ENCODE measurements around the gene RANBP6.
A peak's percentile ranks its signal among the peaks of the same experiment; 100 is the strongest.
"Not testable (repeated sequence)": the region's sequence is repeated elsewhere in the genome, so short reads cannot be mapped to it uniquely, and the experiment has no call there.

RANBP6 gene

DNA sequence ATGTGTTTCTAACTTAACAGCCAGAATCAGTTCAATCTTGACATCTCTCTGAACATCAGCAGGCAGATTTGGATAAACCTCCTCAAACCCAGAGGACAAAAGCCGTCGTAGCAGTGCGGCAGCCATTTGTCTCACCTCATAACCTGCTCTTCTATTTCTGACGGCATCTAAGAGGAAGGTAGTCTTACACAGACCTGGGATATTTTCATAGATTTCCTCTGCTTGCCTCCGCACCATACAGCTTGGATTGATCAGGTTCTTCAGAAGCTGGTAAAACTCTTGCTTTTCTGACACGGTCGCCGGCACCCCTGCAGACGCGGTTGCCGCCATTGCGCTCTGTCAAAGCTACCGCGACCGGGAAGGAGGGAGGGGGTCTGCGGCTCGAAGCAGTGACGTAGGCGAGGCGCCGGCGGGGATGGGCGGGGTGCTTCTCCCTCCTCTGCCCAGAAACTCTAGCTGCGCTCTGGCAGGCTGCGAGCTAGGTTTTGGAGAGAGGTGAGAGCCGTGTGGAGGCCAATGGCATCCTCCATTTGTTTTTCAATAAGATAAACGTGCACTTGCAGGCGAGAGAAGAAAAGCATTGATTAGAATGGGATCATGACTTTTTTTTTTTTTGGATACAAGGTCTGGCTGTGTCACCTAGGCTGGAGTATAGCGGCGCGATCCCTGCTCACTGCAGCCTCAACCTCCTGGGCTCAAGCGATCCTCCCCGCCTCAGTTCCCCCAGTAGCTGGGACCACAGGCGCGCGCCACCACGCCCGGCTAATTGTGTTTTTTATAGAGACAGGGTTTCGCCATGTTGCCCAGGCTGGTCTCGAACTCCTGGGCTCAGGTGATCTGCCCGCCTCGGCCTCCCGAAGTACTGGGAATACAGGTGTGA, at the start of gene RANBP6:
TSS of gene RANBP6 (minus strand) at position 347 of the 880 bp plus-strand sequence. CDS start at position 330, 17 bp downstream.
- DNase-seq, result peak; percentile 92 to 94
- TF ChIP-seq POLR2A (IDR thresholded peaks at IDR 0.05; ENCODE audit: low read length) (peak; percentile 85), GATA1 (IDR thresholded peaks at IDR 0.05; ENCODE audit: low read depth, low read length) (no peak)

DNA sequence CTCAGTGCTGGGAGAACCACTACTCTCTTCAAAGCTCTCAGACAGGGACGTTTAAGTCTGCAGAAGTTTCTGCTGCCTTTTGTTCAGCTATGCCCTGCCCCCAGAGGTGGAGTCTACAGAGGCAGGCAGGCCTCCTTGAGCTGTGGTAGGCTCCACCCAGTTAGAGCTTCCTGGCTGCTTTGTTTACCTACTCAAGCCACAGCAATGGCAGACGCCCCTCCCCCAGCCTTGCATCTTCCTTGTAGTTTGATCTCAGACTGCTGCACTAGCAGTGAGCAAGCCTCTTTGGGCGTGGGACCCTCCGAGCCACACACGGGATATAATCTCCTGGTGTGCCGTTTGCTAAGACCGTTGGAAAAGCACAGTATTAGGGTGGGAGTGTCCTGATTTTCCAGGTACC, 47.7 kb upstream of the RANBP6 start:
- not testable (repeated sequence) for DNase-seq

DNA sequence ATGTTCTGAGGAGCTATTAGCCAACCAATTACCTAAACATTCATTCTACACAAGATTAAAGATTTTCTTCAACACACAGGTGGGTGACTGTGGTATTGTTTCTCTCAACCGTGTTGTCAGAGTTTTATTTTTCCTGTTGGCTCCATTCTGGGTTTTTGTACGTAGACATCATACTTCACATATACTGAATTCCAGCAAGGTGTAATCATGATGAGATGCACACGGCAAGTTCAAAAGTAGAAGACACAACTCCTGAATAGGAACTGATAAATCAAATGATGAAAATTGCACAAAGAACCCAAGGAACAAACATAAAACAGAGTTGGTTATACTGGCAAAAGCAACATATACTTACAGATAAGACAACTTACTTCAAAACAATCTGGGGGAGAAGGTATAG, 40.2 kb upstream of the RANBP6 start:
- no peak for TF ChIP-seq POLR2A (IDR thresholded peaks at IDR 0.05; ENCODE audit: low read length)
- TF ChIP-seq GATA1 (IDR thresholded peaks at IDR 0.05; ENCODE audit: low read depth, low read length), result no peak
- DNase-seq, result no peak

DNA sequence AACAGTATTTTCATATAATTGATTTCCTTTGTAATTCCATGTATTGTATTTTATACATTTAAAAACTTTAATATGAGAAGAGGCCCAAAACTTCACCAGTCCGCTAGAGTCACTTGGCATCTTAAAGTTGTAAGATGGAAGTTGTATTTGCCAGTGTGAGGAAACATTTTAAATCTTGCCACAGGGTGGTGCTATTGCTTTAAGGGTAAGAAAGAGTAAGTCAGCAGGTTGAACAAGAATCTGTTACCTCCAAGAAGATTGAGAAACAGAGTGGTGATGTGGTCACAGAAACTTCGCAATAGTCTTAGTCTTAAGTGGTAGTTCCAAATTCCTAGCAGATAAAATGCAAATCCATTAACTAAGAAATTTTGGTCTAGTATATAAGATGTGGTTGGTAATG, 39.8 kb upstream of the RANBP6 start:
- TF ChIP-seq GATA1 (IDR thresholded peaks at IDR 0.05; ENCODE audit: low read depth, low read length) (no peak), POLR2A (IDR thresholded peaks at IDR 0.05; ENCODE audit: low read length) (no peak)
- peak; percentile 80 to 85 for DNase-seq

DNA sequence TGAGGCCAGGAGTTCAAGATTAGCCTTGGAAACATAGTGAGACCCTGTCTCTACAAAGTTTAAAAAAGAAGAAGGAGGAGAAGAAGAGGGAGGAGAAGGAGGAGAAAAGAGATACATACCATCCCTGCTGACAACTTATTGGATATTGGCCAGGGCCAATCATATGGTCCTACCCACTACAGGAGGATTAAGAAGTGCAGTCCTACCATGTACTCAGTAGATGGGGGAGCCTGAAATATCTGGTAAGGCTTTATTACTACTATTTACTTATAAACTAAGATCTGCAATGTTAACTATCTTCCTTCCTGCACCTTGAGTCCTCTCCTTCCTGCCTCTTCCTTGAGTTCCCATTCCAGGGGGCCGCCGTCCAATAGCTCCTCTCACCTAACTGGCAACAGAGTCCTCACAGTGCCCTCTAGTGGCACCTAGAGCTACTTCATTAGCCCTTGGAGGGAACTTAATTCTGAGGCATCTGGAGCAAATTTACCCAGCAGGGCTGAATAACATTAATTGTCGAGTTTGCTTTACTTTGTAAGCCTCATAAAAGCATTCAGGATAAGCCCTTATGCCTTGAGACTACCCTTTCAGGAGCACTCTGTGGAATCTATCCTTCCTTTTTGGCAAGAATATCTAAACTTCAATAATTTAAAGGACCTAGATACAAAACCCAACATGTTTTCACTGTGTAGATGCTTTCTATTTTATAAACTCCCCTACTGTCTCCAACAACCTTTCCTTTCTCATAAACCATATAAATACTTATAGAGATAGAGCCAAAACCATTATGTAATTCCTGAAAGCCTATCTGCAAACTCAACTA, 39.1 kb upstream of the RANBP6 start:
- peak; percentile 53 to 73 for DNase-seq
- TF ChIP-seq POLR2A (IDR thresholded peaks at IDR 0.05; ENCODE audit: low read length), result no peak
- no peak for TF ChIP-seq GATA1 (IDR thresholded peaks at IDR 0.05; ENCODE audit: low read depth, low read length)

DNA sequence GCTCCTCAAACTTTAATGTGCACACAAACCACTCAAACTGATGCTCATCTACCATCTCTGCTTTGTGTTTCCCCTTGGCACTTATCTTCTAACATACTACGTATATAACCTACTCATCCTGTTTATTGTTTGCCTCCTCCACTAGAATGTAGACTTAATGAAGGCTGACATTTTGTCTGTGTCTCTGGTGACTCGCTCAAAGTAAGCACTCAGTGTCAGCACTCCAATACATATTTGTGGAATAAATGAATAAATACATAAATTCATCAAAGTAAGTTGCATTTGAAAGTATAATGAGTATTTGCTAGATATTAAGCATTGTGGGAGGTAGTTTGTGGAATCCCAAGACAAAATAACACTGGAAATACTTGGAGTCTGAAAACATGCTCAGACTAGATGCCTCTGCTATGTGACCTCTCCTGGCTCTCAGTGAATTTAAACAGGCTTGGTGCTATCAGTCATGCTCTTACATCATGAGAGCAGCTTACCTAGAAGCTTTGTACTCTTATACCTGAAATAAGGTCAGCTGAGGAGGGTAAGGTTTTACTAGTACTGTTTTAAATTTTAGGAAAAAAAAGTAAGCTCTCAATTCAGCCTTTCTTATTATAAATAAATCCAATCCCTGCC, 37.0 kb upstream of the RANBP6 start:
- TF ChIP-seq GATA1 (IDR thresholded peaks at IDR 0.05; ENCODE audit: low read depth, low read length), result no peak
- TF ChIP-seq POLR2A (IDR thresholded peaks at IDR 0.05; ENCODE audit: low read length), result no peak
- DNase-seq, result no peak

DNA sequence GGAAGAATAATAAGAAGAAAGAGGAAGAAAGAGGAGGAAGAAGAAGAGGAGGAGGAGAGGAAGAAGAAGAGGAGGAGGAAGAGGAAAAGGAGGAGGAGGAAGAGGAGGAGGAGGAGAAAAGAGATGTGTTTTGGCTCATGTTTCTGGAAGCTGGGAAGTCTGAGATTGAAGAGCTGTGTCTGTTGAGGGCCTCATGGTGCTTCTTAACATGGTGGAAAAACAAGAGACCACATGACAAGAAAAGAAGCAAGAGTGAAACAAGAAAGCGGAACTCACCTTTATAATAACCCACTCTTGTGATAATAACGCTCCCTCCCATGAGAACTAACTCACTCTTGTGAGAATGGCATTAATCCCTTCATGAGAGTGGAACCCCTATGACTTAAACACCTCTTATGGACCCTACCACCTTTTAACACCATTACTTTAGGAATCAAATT, 36.1 kb upstream of the RANBP6 start:
- TF ChIP-seq GATA1 (IDR thresholded peaks at IDR 0.05; ENCODE audit: low read depth, low read length) (no peak), POLR2A (IDR thresholded peaks at IDR 0.05; ENCODE audit: low read length) (no peak)
- DNase-seq, result no peak

DNA sequence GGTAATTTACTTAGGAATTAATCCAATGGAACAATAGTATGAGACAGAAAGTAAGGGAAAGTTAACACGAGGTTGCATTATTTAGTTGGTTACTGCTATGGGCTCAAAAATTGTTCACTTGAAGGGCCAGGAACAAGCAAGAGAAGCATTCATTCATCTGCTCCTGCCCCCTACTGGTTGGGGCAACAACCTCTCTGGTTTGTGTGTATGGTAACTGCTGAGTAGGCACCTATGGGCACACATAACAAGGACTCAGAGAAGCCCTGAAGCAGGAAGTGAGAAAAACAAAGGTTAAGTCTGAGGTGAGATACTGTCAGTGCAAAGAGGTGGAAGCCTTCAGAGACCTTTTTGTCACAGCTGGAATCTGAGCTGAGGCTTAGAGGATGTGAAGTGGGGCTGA, 34.4 kb upstream of the RANBP6 start:
- TF ChIP-seq GATA1 (IDR thresholded peaks at IDR 0.05; ENCODE audit: low read depth, low read length) (no peak), POLR2A (IDR thresholded peaks at IDR 0.05; ENCODE audit: low read length) (no peak)
- peak; percentile 63 to 71 for DNase-seq

DNA sequence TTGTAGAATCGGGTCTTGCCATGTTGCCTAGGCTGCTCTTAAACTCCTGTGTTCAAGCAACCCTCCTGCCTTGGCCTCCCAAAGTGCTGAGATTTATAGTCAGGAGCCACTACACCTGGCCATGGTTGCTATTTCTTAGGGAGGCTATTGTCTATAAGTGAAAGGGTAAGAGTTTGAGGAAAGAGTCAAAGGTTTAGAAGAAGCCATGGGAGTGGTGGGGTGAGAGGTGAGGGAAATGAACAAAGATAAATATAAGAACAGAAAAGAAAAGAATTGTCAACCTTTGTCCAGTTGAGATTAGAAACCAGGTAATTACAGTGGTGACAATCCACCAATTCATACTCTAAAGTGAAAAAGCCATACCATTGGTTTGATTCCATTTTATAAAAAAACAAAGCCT, 32.6 kb upstream of the RANBP6 start:
- no peak for DNase-seq
- TF ChIP-seq GATA1 (IDR thresholded peaks at IDR 0.05; ENCODE audit: low read depth, low read length) (no peak), POLR2A (IDR thresholded peaks at IDR 0.05; ENCODE audit: low read length) (no peak)

DNA sequence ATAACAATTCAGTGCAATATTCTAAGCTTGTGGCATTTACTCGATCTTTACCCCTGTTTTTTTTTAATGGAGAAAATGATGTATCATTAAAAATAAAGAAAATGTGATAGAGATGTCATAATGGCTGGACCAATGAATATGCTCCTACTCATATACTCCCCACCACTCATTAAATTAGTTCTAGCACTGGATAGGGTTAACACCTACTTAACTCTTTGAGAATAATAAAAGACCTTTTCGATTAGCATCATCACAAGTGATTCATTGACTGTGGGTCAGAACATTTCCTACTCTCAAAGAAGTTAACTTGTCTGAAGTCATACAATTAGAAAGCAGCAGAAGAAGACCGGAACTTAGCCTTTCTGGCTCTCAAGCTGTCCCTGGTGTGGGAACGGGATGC, 31.6 kb upstream of the RANBP6 start:
- no peak for TF ChIP-seq POLR2A (IDR thresholded peaks at IDR 0.05; ENCODE audit: low read length)
- TF ChIP-seq GATA1 (IDR thresholded peaks at IDR 0.05; ENCODE audit: low read depth, low read length), result no peak
- DNase-seq, result no peak

DNA sequence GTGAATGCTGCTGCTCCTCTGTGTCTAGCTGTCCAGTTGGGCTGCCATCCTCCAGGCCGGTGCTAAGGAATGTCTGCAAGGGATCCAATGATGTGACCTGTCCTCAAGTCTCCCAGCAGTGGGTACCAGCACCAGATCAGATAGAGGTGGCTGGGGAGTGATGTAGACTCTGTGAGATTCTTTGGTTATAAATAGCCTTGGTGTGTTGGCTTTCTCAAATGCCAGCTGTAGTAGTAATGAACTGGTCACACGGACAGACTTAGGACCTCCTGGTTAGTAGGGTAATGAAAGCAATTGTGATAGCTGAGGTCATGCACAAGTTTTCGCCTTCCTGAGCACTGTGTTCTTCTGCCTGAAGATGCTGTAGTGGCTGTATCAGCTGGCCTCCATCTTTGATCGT, 29.9 kb upstream of the RANBP6 start:
- DNase-seq, result no peak
- TF ChIP-seq GATA1 (IDR thresholded peaks at IDR 0.05; ENCODE audit: low read depth, low read length) (no peak), POLR2A (IDR thresholded peaks at IDR 0.05; ENCODE audit: low read length) (no peak)

DNA sequence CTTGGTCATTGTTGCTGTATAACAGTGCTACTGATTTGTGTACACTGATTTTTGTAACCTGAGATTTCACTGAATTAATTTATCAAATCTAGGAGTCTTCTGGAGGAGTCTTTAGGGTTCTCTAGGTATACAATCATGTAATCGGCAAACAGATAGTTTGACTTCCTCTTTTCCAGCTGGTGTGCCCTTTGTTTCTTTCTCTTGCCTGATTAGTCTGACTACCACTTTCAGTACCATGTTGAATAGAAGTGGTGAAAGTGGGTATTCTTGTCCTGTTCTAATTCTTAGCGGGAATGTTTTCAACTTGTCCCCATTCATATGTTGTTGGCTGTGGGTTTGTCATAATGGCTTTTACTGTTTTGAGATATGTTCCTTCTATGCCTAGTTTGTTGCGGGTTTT, 24.7 kb upstream of the RANBP6 start:
- no peak for DNase-seq

DNA sequence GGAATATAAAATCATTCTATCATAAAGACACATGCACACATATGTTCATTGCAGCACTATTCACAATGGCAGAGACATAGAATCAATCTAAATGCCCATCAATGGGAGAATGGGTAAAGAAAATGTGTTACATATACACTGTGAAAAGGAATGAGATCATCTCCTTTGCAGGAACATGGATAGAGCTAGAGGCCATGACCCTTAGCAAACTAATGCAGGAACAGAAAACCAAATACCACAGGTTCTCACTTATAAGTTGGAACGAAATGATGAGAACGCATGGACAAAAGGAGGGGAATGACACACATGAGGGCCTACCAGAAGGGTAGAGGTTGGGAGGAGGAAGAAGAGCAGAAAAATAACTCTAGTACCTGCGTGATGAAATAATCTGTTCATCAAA, 21.0 kb upstream of the RANBP6 start:
- no peak for DNase-seq

More for the DNA sequence above, 24.7 kb upstream of the RANBP6 start:
- TF ChIP-seq POLR2A (IDR thresholded peaks at IDR 0.05; ENCODE audit: low read length) (no peak), GATA1 (IDR thresholded peaks at IDR 0.05; ENCODE audit: low read depth, low read length) (no peak)

DNA sequence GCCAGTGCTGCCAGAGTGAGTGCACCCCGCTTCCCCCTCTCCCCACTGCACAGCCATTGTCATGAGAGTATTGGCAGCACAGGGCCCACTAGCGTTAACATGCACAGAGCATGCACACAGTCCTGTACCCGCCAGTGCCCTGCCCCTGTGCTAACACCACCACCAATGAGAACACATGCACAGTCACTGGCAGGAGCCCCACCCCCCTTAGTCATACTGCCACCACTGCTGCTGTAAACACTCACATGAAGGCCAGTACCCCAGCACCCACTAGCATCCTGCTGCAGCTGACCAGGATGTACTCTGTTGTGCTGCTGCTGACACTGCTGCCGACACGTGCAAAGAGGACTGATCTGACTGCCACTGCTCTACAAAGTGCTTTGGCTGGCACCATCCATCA, 19.5 kb upstream of the RANBP6 start:
- TF ChIP-seq GATA1 (IDR thresholded peaks at IDR 0.05; ENCODE audit: low read depth, low read length), result no peak
- TF ChIP-seq POLR2A (IDR thresholded peaks at IDR 0.05; ENCODE audit: low read length), result no peak
- DNase-seq, result peak; percentile 38 to 62

More for the DNA sequence above, 21.0 kb upstream of the RANBP6 start:
- TF ChIP-seq GATA1 (IDR thresholded peaks at IDR 0.05; ENCODE audit: low read depth, low read length), result no peak
- TF ChIP-seq POLR2A (IDR thresholded peaks at IDR 0.05; ENCODE audit: low read length), result no peak

Data from erythroblast (primary cell).